NB4 (cell line): ENCODE measurements around the gene MMP8.
"Not testable (repeated sequence)": the region's sequence is repeated elsewhere in the genome, so short reads cannot be mapped to it uniquely, and the experiment has no call there.

Experiments
- DNase-seq: peaks from one replicate; pipeline ENCODE4 v3.0.0; 2010; ENCODE audit warnings: low read depth
- H3K4me3 ChIP-seq: one replicate; pipeline ENCODE4 v1.5.1; 2011; ENCODE audit warnings: mild to moderate bottlenecking, low read depth, low read length, moderate library complexity
- CTCF ChIP-seq: IDR thresholded peaks from one replicate; pipeline ENCODE4 v1.5.1; 2012; ENCODE audit warnings: low read depth, low read length
- MAX ChIP-seq: IDR thresholded peaks from 2 replicates; pipeline ENCODE4 v1.6.1; 2011; ENCODE audit warnings: low read depth, low read length
- MYC ChIP-seq: IDR thresholded peaks from 2 replicates; pipeline ENCODE4 v1.6.1; 2011; ENCODE audit warnings: low read depth, low read length
- POLR2A ChIP-seq: IDR thresholded peaks from 2 replicates; pipeline ENCODE4 v1.6.1; 2011; ENCODE audit warnings: mild to moderate bottlenecking; ENCODE audit not compliant: insufficient read length; ENCODE audit errors: extremely low read depth

Gene MMP8

GRCh38 chr11:102751673-102752072, 26.9 kb upstream of the MMP8 start:
- no peak overlapping the region for H3K4me3 ChIP-seq
- no peak for TF ChIP-seq MYC
- no peak for TF ChIP-seq CTCF
- TF ChIP-seq POLR2A = no peak
- TF ChIP-seq MAX = no peak
- no peak for DNase-seq

GRCh38 chr11:102749101-102749722, 24.5 kb upstream of the MMP8 start:
- TF ChIP-seq CTCF (no peak), POLR2A (no peak), MAX (no peak), MYC (no peak)
- no peak for DNase-seq
- H3K4me3 ChIP-seq = no peak overlapping the region

GRCh38 chr11:102746746-102747578, 22.2 kb upstream of the MMP8 start:
- not testable (repeated sequence) for H3K4me3 ChIP-seq, DNase-seq

- no peak for DNase-seq
- H3K4me3 ChIP-seq = no peak overlapping the region
- TF ChIP-seq CTCF (no peak), MYC (no peak), MAX (no peak), POLR2A (no peak)
Measured at GRCh38 chr11:102734650-102735049, 9.9 kb upstream of the MMP8 start.

- DNase-seq = peak; percentile 70
- H3K4me3 ChIP-seq = no peak overlapping the region
- TF ChIP-seq CTCF = peak; percentile 94
- TF ChIP-seq POLR2A = no peak
- TF ChIP-seq MAX = no peak
- 0 out of 2 replicates have a peak, but pooled peaks have one; percentile 11 for TF ChIP-seq MYC
Measured at GRCh38 chr11:102733232-102733875, 8.6 kb upstream of the MMP8 start.

GRCh38 chr11:102730944-102731343, 6.2 kb upstream of the MMP8 start:
- peak; percentile 8 for DNase-seq

More at GRCh38 chr11:102730944-102731343, 6.2 kb upstream of the MMP8 start:
- H3K4me3 ChIP-seq = not testable (repeated sequence)
